Right cardiac atrium (tissue), 5 donors: ENCODE results near the gene SHROOM3. TPM values are rescaled to one million over a fixed set of nuclear protein-coding genes. Genes with fewer than 3 reads are reported as not detected.

Experiments
- ATAC-seq, 2 donors: fragments of 200-7000 bp; cut with Tn5 transposase; one replicate each; pipeline versions ENCODE4 v1.8.0 to v1.9.1; 2020; ENCODE audit warnings: moderate library complexity in 2 of 2, mild to moderate bottlenecking in 1 of 2
- DNase-seq, 3 donors: peaks; one replicate each; pipeline ENCODE4 v3.0.0-alpha.2; 2020
- H3K27ac ChIP-seq: one replicate; pipeline ENCODE4 v1.5.1; 2013; ENCODE audit warnings: mild to moderate bottlenecking, low read length, control low read depth, moderate library complexity
- H3K27me3 ChIP-seq: one replicate; pipeline ENCODE4 v1.6.1; 2013; ENCODE audit not compliant: control insufficient read depth, insufficient read depth
- H3K4me1 ChIP-seq: one replicate; pipeline ENCODE4 v1.6.1; 2013; ENCODE audit warnings: low read length; ENCODE audit not compliant: control insufficient read depth, insufficient read depth
- H3K4me3 ChIP-seq: one replicate; pipeline ENCODE4 v1.5.1; 2013; ENCODE audit warnings: low read length, control low read depth
- H3K9me3 ChIP-seq: one replicate; pipeline ENCODE4 v1.6.1; 2013; ENCODE audit warnings: low read length; ENCODE audit not compliant: control insufficient read depth
- WGBS: extraction: QIAGEN DNeasy Blood & Tissue Kit; methylation state at CpG from one replicate; pipeline ENCODE4 v1.1.7; 2013; 5-methylcytosine and 5-hydroxymethylcytosine counted together
- intact Hi-C, 4 donors: fragments of 100-400 bp; cut with DNase I; formaldehyde crosslinking; loops; one replicate each; pipeline versions ENCODE4 v1.11.0 to v1.14.0; 2022 to 2023
- polyA plus RNA-seq: library from polyadenylated mRNA; stranded (reverse); fragments of 200-250 nt; gene quantifications from one replicate; pipeline ENCODE4 v1.2.3, GENCODE V29; 2013
- total RNA-seq, 4 donors: library from RNA; stranded (reverse); fragmentation: NEBNext Ultra II Directional; extraction: Animal tissue kit (Norgen Biotek cat#: 25700); gene quantifications; one replicate each; pipeline ENCODE4 v1.2.1, GENCODE V29; 2021
- donor health status: healthy with polysubstance abuse.
- donor health status: DM: no; HTN: yes; CAD: no.
- donor health status: DM: no; HTN: no; CAD: no.
- donor health status: DM: no; HTN: yes; CAD: no; lungs with severe emphysema.
- donor health status: DM: yes; HTN: yes; CAD: no.

The SHROOM3 gene
- total and polyA plus RNA-seq, 5 donors = 4.6 to 11.8 (median 10.9) TPM

GRCh38 chr4:76614589-76614988 lies 179.6 kb downstream of the SHROOM3 start:
- peak in 1 of 2 donors; percentile 41 for ATAC-seq
- Histone ChIP-seq H3K4me1 (no peaks in the 10 kb centered on the region), H3K9me3 (no peaks in the 10 kb centered on the region), H3K27ac (no peak overlapping the region), H3K27me3 (no peaks in the 10 kb centered on the region), H3K4me3 (no peak overlapping the region)
- intact Hi-C loops = no loop called here
- DNase-seq = no peak

- H3K27me3 ChIP-seq = no peaks in the 10 kb centered on the region
- 70% methylated on average over 3 of the region's 3 CpGs for WGBS
- H3K4me3 ChIP-seq = no peak overlapping the region
- no peak overlapping the region for H3K27ac ChIP-seq
- intact Hi-C loops = no loop called here
- no peak for DNase-seq
- no peak for ATAC-seq
- H3K4me1 ChIP-seq = no peaks in the 10 kb centered on the region
- no peaks in the 10 kb centered on the region for H3K9me3 ChIP-seq
Measured at GRCh38 chr4:76615999-76616398, 181.0 kb downstream of the SHROOM3 start.

- intact Hi-C loops = no loop called here
- ATAC-seq = no peak
Measured at GRCh38 chr4:76616526-76616925, 181.5 kb downstream of the SHROOM3 start.

GRCh38 chr4:76620723-76621468 lies 185.9 kb downstream of the SHROOM3 start:
- 58% methylated on average over 4 of the region's 4 CpGs for WGBS
- intact Hi-C loops = no loop called here
- Histone ChIP-seq H3K27me3 (no peaks in the 10 kb centered on the region), H3K9me3 (no peaks in the 10 kb centered on the region), H3K27ac (no peak overlapping the region), H3K4me1 (peaks cover 3% of the 10 kb centered on the region), H3K4me3 (no peak overlapping the region)
- DNase-seq (no peak), ATAC-seq (no peak)

More at GRCh38 chr4:76616526-76616925, 181.5 kb downstream of the SHROOM3 start:
- 90% methylated on average over 2 of the region's 2 CpGs for WGBS
- no peak for DNase-seq
- Histone ChIP-seq H3K4me3 (no peak overlapping the region), H3K4me1 (no peaks in the 10 kb centered on the region), H3K9me3 (no peaks in the 10 kb centered on the region), H3K27me3 (no peaks in the 10 kb centered on the region), H3K27ac (no peak overlapping the region)

GRCh38 chr4:76622126-76622525 lies 187.1 kb downstream of the SHROOM3 start:
- intact Hi-C loops = no loop called here
- ATAC-seq (no peak), DNase-seq (no peak)
- no peak overlapping the region for H3K27ac ChIP-seq
- H3K27me3 ChIP-seq = no peaks in the 10 kb centered on the region
- H3K4me3 ChIP-seq = no peak overlapping the region
- 60% methylated on average over 4 of the region's 4 CpGs for WGBS
- H3K9me3 ChIP-seq = no peaks in the 10 kb centered on the region
- H3K4me1 ChIP-seq = peaks cover 3% of the 10 kb centered on the region

- ATAC-seq = no peak
- Histone ChIP-seq H3K27me3 (no peaks in the 10 kb centered on the region), H3K4me3 (no peak overlapping the region), H3K4me1 (peaks cover 3% of the 10 kb centered on the region), H3K9me3 (no peaks in the 10 kb centered on the region), H3K27ac (no peak overlapping the region)
- no peak for DNase-seq
- intact Hi-C loops = no loop called here
- 72% methylated on average over 1 of the region's 1 CpG for WGBS
Measured at GRCh38 chr4:76622717-76623116, 187.7 kb downstream of the SHROOM3 start.

GRCh38 chr4:76623217-76624045 lies 188.4 kb downstream of the SHROOM3 start:
- H3K27me3 ChIP-seq = no peaks in the 10 kb centered on the region
- peaks cover 3% of the 10 kb centered on the region for H3K4me1 ChIP-seq
- no peak overlapping the region for H3K27ac ChIP-seq
- peak in 1 of 2 donors; percentile 25 for ATAC-seq
- no peak overlapping the region for H3K4me3 ChIP-seq
- intact Hi-C loops = no loop called here
- DNase-seq = no peak
- H3K9me3 ChIP-seq = no peaks in the 10 kb centered on the region
- 69% methylated on average over 4 of the region's 4 CpGs for WGBS

- Histone ChIP-seq H3K9me3 (no peaks in the 10 kb centered on the region), H3K27ac (peak overlapping the region; percentile 89), H3K27me3 (no peaks in the 10 kb centered on the region), H3K4me3 (peak overlapping the region; percentile 12), H3K4me1 (peaks cover 3% of the 10 kb centered on the region)
- intact Hi-C loops = no loop called here
- DNase-seq = peak in 1 of 3 donors; percentile 43
- WGBS = 25% methylated on average over 9 of the region's 9 CpGs
- ATAC-seq = peak; percentile 78 to 79
Measured at GRCh38 chr4:76624241-76624681, 189.2 kb downstream of the SHROOM3 start.

- Histone ChIP-seq H3K4me3 (no peak overlapping the region), H3K27ac (no peak overlapping the region), H3K4me1 (peaks cover 3% of the 10 kb centered on the region), H3K27me3 (no peaks in the 10 kb centered on the region), H3K9me3 (no peaks in the 10 kb centered on the region)
- intact Hi-C loops = no loop called here
- WGBS = 90% methylated on average over 3 of the region's 3 CpGs
- no peak for ATAC-seq
- DNase-seq = no peak
Measured at GRCh38 chr4:76624931-76625715, 190.1 kb downstream of the SHROOM3 start.

- no peaks in the 10 kb centered on the region for H3K27me3 ChIP-seq
- 70% methylated on average over 5 of the region's 5 CpGs for WGBS
- H3K9me3 ChIP-seq = no peaks in the 10 kb centered on the region
- no peak overlapping the region for H3K4me3 ChIP-seq
- intact Hi-C loops = no loop called here
- DNase-seq (no peak), ATAC-seq (no peak)
- H3K4me1 ChIP-seq = peaks cover 3% of the 10 kb centered on the region
- H3K27ac ChIP-seq = no peak overlapping the region
Measured at GRCh38 chr4:76626686-76627465, 191.8 kb downstream of the SHROOM3 start.
